Lower lobe of right lung (tissue), 2 donors: ENCODE measurements around the gene SERPINA3. TPM values are rescaled to one million over a fixed set of nuclear protein-coding genes. Genes with fewer than 3 reads are reported as not detected.
"Not testable (repeated sequence)": the region's sequence is repeated elsewhere in the genome, so short reads cannot be mapped to it uniquely, and the experiment has no call there.

ENCODE experiments used
- ATAC-seq, 2 donors: fragments of 200-7000 bp; cut with Tn5 transposase; one replicate each; pipeline ENCODE4 v1.9.1; 2020 to 2022; ENCODE audit warnings: mild to moderate bottlenecking in 2 of 2, moderate library complexity in 2 of 2
- DNase-seq: peaks from one replicate; pipeline ENCODE4 v3.0.0-alpha.2; 2020
- H3K27ac ChIP-seq: fragments of 200-600 bp; one replicate; pipeline ENCODE4 v1.8.0; 2022
- H3K27me3 ChIP-seq: fragments of 200-600 bp; one replicate; pipeline ENCODE4 v1.8.0; 2022; ENCODE audit warnings: low read depth
- H3K36me3 ChIP-seq: fragments of 200-600 bp; one replicate; pipeline ENCODE4 v1.8.0; 2022; ENCODE audit warnings: mild to moderate bottlenecking
- H3K4me1 ChIP-seq: fragments of 200-600 bp; one replicate; pipeline ENCODE4 v1.8.0; 2022
- H3K4me3 ChIP-seq: fragments of 200-600 bp; one replicate; pipeline ENCODE4 v1.8.0; 2022; ENCODE audit warnings: mild to moderate bottlenecking
- H3K9me3 ChIP-seq: fragments of 200-600 bp; one replicate; pipeline ENCODE4 v1.8.0; 2022
- intact Hi-C: fragments of 100-400 bp; cut with DNase I; formaldehyde crosslinking; loops from one replicate; pipeline ENCODE4 v1.11.0; 2022
- total RNA-seq: library from RNA; stranded (reverse); fragmentation: NEBNext Ultra II Directional; extraction: Animal tissue kit (Norgen Biotek cat#: 25700); gene quantifications from one replicate; pipeline ENCODE4 v1.2.1, GENCODE V29; 2021
- TF ChIP-seq, protein P1 (sequence below): fragments of 200-600 bp; IDR thresholded peaks from one replicate; pipeline ENCODE4 v1.8.0; 2022; ENCODE audit warnings: antibody characterized with exemption, mild to moderate bottlenecking
- donor health status: DM: no; HTN: yes; CAD: no; lungs with severe emphysema.

SERPINA3 gene
- total RNA-seq, 1 donor from 2014 or later, result 74.6 TPM

DNA sequence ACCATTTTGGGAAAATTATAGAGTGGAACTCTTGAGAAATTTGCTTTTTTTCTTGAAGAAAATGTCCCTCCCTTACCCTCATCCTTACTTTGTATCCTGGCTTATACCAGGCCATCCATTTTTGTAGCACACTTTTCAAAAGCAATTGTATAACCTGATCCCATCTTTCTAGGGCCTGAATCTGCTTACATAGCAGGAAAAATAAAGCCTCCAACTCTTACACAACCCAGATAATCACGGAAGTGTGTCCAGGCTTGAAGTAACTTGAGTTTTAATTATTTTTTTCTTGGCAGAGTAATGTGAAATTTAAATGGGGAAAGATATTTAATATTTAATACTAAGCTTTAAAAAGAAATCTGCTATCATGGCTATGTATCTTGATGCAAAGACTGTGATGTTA, 23.0 kb downstream of the SERPINA3 start:
- Histone ChIP-seq H3K9me3 (no peaks in the 10 kb centered on the region), H3K4me3 (no peak overlapping the region), H3K27ac (no peak overlapping the region), H3K36me3 (no peaks in the 10 kb centered on the region), H3K27me3 (no peaks in the 10 kb centered on the region), H3K4me1 (no peaks in the 10 kb centered on the region)
- intact Hi-C loops, result no loop called here
- DNase-seq (no peak), ATAC-seq (no peak)
- TF ChIP-seq, protein P1, sequence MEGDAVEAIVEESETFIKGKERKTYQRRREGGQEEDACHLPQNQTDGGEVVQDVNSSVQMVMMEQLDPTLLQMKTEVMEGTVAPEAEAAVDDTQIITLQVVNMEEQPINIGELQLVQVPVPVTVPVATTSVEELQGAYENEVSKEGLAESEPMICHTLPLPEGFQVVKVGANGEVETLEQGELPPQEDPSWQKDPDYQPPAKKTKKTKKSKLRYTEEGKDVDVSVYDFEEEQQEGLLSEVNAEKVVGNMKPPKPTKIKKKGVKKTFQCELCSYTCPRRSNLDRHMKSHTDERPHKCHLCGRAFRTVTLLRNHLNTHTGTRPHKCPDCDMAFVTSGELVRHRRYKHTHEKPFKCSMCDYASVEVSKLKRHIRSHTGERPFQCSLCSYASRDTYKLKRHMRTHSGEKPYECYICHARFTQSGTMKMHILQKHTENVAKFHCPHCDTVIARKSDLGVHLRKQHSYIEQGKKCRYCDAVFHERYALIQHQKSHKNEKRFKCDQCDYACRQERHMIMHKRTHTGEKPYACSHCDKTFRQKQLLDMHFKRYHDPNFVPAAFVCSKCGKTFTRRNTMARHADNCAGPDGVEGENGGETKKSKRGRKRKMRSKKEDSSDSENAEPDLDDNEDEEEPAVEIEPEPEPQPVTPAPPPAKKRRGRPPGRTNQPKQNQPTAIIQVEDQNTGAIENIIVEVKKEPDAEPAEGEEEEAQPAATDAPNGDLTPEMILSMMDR, result no peak

DNA sequence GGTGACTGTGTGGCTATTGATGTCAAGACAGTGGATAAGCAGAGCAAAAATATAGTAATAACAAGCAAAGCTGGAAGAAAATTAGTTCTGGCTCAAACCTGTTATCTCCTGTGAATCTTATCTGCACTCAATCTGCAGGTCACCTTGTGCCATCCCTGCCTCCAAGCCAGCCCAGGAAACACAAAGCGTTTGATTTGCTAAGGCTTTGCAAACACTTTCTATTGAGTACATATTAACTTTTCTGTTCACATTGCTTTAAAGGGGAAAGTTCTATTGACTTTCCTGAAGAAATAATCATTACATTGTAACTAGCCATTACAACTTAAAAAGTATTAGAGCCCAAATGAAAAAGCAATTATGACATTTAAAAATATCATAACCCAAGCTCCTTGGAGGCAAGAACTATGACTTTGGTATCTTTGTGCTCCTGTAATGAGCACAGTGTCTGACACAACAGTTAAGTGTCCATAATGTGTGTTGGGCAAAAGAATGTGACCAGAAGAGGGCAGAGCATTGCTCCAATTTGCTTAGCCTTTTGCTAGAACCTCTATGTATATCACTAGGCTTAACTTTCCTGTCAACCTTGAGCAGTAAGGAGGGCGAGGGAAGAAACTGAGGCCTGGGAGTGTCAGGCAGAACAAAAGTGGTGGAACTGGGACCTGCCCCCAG, 24.7 kb downstream of the SERPINA3 start:
- intact Hi-C loops, result no loop called here

DNA sequence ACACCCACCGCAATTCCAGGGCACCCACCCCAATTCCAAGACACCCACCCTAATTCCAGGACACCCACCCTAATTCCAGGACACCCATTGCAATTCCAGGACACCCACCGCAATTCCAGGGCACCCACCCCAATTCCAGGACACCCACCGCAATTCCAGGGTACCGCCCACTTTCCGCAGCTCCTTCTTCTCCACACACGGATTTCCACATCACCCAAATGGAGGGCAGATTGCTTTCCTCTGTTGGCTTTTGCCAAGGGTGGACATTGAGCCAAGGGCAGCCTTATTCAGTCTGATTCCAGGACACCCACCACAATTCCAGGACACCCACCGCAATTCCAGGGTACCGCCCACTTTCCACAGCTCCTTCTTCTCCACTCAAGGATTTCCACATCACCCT, 25.6 kb downstream of the SERPINA3 start:
- H3K4me1 ChIP-seq, DNase-seq, H3K36me3 ChIP-seq, H3K4me3 ChIP-seq, ATAC-seq, H3K27me3 ChIP-seq, H3K9me3 ChIP-seq, intact Hi-C loops, H3K27ac ChIP-seq: not testable (repeated sequence)

More for the DNA sequence above, 24.7 kb downstream of the SERPINA3 start:
- Histone ChIP-seq H3K4me3 (no peak overlapping the region), H3K9me3 (no peaks in the 10 kb centered on the region), H3K4me1 (no peaks in the 10 kb centered on the region), H3K27me3 (no peaks in the 10 kb centered on the region), H3K36me3 (no peaks in the 10 kb centered on the region), H3K27ac (no peak overlapping the region)
- ATAC-seq (no peak), DNase-seq (no peak)
- TF ChIP-seq, protein P1, result no peak

DNA sequence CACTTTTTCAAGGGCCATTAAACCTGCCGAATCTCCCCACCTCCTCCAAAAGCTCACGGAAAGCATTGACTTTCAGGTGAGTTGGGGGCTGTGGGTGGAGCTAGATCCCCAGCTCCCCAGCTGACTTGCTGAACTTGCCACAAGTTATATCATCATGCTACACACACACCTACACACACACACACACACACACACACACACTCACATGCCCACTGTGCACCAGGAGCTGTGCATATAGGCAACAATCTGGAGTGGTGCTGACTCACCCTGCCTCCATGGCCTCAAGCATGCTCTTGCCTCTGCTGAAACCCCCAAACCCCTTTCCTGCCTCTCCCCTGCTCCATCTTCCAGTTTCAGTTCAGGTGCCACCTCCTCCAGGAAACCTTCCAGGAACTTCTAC, 26.1 kb downstream of the SERPINA3 start:
- Histone ChIP-seq H3K27me3 (no peaks in the 10 kb centered on the region), H3K27ac (no peak overlapping the region), H3K36me3 (no peaks in the 10 kb centered on the region), H3K4me3 (no peak overlapping the region), H3K4me1 (no peaks in the 10 kb centered on the region), H3K9me3 (no peaks in the 10 kb centered on the region)
- TF ChIP-seq, protein P1, result no peak
- DNase-seq (no peak), ATAC-seq (no peak)
- intact Hi-C loops, result no loop called here

DNA sequence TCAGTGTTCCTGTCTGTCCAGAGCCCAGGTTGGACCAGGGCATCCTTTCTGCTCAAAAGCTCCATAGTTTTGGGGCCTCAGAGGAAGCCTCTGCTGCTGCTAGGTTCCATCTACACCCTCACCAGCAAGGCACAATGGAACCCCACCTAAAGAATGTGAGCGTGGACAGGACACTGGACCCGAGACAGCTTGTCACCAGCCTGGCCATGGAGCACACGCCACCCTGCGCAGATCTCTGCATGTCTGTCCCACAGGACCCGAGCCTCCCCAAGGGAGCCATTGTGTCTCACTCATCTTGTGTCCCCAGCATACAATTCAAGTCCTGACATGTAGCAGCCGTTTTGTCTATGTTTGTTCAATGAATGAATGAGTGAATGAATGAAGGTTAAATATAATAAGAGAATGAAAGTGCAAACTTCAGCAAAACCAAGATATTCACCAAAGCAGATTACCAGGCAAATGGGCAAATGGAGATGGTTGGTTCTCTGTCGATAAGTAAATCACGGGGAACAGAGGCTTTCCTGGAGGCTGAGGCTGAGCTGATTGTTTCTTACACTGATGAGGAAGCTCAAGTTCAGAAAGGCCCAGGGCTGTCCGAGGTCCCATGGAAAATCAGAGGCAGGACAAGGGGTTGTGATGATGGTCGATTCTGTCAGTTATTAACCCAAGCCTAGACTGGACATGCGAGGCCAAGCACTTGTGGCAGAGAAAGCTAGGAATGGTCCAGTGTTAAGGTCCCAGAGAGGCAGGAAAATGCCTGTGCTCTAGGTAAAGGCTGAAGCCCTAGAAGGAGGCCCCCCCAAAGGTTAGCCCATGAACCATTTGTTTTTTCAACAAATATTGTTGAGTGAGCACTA, 27.0 kb downstream of the SERPINA3 start:
- intact Hi-C loops, result no loop called here
- ATAC-seq (no peak), DNase-seq (no peak)
- Histone ChIP-seq H3K4me1 (no peaks in the 10 kb centered on the region), H3K36me3 (no peaks in the 10 kb centered on the region), H3K4me3 (no peak overlapping the region), H3K9me3 (no peaks in the 10 kb centered on the region), H3K27me3 (no peaks in the 10 kb centered on the region), H3K27ac (no peak overlapping the region)
- TF ChIP-seq, protein P1, result no peak
